IMR-90 (cell line): ENCODE measurements around the gene ONECUT2. TPM values are rescaled to one million over a fixed set of nuclear protein-coding genes. Genes with fewer than 3 reads are reported as not detected.

ENCODE experiments used
- ATAC-seq: fragments of 200-7000 bp; cut with Tn5 transposase; 2 replicates; pipeline ENCODE4 v1.9.1; 2020; ENCODE audit warnings: low read depth, mild to moderate bottlenecking, moderate library complexity
- BruUV-seq: library from RNA; stranded (reverse); fragments of 400-500 nt; replicated peaks from 2 replicates; lab custom pipeline; 2021; lab: Mats Ljungman, UMichigan
- CTCF ChIA-PET: fragments of 300-600 bp; formaldehyde crosslinking; extraction: SDS; loops from one replicate; lab custom pipeline; 2021; ENCODE audit warnings: antibody characterized with exemption; lab: Yijun Ruan, JAX
- POLR2A ChIA-PET: fragments of 300-600 bp; sonication (Branson Sonifier 250); formaldehyde crosslinking; loops from one replicate; lab custom pipeline; 2022; ENCODE audit warnings: antibody characterized with exemption; ENCODE audit not compliant: unreplicated experiment; lab: Charles Lee
- DNase-seq: peaks from one replicate; pipeline ENCODE4 v3.0.0; 2013
- H2AFZ ChIP-seq: replicated peaks from 2 replicates; pipeline ENCODE3; 2013; ENCODE audit warnings: low read length, mild to moderate bottlenecking; ENCODE audit not compliant: poor library complexity
- H2AK5ac ChIP-seq: 2 replicates; pipeline ENCODE4 v1.6.1; 2013; ENCODE audit warnings: low read depth, low read length, inconsistent platforms
- H2AK9ac ChIP-seq: replicated peaks from 2 replicates; pipeline ENCODE3; 2013; ENCODE audit warnings: mild to moderate bottlenecking, low read depth, low read length, moderate library complexity; ENCODE audit not compliant: poor library complexity
- H2BK120ac ChIP-seq: 2 replicates; pipeline ENCODE4 v1.6.1; 2013; ENCODE audit warnings: low read depth, low read length, inconsistent platforms
- H2BK15ac ChIP-seq: 3 replicates; pipeline ENCODE4 v1.6.1; 2013; ENCODE audit warnings: low read depth, low read length, inconsistent platforms
- H2BK20ac ChIP-seq: 2 replicates; pipeline ENCODE4 v1.6.1; 2013; ENCODE audit warnings: low read depth, mild to moderate bottlenecking, inconsistent platforms, low read length, moderate library complexity
- H2BK5ac ChIP-seq: 2 replicates; pipeline ENCODE4 v1.6.1; 2013; ENCODE audit warnings: mild to moderate bottlenecking, low read depth, low read length, inconsistent platforms; ENCODE audit not compliant: poor library complexity, severe bottlenecking
- H3K14ac ChIP-seq: replicated peaks from 2 replicates; pipeline ENCODE4 v1.6.1; 2013; ENCODE audit warnings: low read depth, low read length, inconsistent platforms
- H3K18ac ChIP-seq: 2 replicates; pipeline ENCODE4 v1.6.1; 2013; ENCODE audit warnings: low read depth, low read length, control low read depth
- H3K23ac ChIP-seq: 2 replicates; pipeline ENCODE4 v1.6.1; 2013; ENCODE audit warnings: low read depth, low read length, inconsistent platforms
- H3K27ac ChIP-seq: 2 replicates; pipeline ENCODE4 v1.5.1; 2013; ENCODE audit warnings: mild to moderate bottlenecking, control low read depth, low read length; ENCODE audit not compliant: insufficient read depth
- H3K27me3 ChIP-seq: 2 replicates; pipeline ENCODE4 v1.6.1; 2013; ENCODE audit warnings: low read length; ENCODE audit not compliant: control insufficient read depth, insufficient read depth
- H3K36me3 ChIP-seq: 2 replicates; pipeline ENCODE4 v1.6.1; 2013; ENCODE audit warnings: low read length, mixed read lengths; ENCODE audit not compliant: control insufficient read depth, insufficient read depth
- H3K4ac ChIP-seq: 2 replicates; pipeline ENCODE4 v1.6.1; 2013; ENCODE audit warnings: low read depth, low read length, inconsistent platforms
- H3K4me1 ChIP-seq: 2 replicates; pipeline ENCODE4 v1.6.1; 2013; ENCODE audit warnings: low read length, mixed read lengths; ENCODE audit not compliant: control insufficient read depth, insufficient read depth
- H3K4me2 ChIP-seq: 2 replicates; pipeline ENCODE4 v1.6.1; 2013; ENCODE audit warnings: low read depth, mild to moderate bottlenecking, control low read depth, low read length, moderate library complexity
- H3K4me3 ChIP-seq: 2 replicates; pipeline ENCODE4 v1.5.1; 2013; ENCODE audit warnings: low read depth, mild to moderate bottlenecking, control low read depth, low read length, moderate library complexity; ENCODE audit not compliant: insufficient read depth
- H3K56ac ChIP-seq: 2 replicates; pipeline ENCODE4 v1.6.1; 2013; ENCODE audit warnings: low read length, inconsistent platforms; ENCODE audit not compliant: insufficient read depth; ENCODE audit errors: extremely low read depth
- H3K79me1 ChIP-seq, 2 experiments: 2 replicates each; pipeline ENCODE4 v1.6.1; 2013; ENCODE audit warnings: low read length in 2 of 2, inconsistent platforms in 1 of 2, low read depth in 1 of 2
- H3K9ac ChIP-seq: 2 replicates; pipeline ENCODE4 v1.6.1; 2013; ENCODE audit warnings: low read depth, low read length, control low read depth
- H3K9me1 ChIP-seq: 2 replicates; pipeline ENCODE4 v1.6.1; 2013; ENCODE audit warnings: low read length, inconsistent platforms; ENCODE audit not compliant: insufficient read depth
- H3K9me3 ChIP-seq: 2 replicates; pipeline ENCODE4 v1.6.1; 2013; ENCODE audit warnings: low read length; ENCODE audit not compliant: control insufficient read depth, insufficient read depth
- H4K20me1 ChIP-seq: 2 replicates; pipeline ENCODE4 v1.6.1; 2013; ENCODE audit warnings: low read length, inconsistent platforms; ENCODE audit not compliant: insufficient read depth
- H4K5ac ChIP-seq: 2 replicates; pipeline ENCODE4 v1.6.1; 2013; ENCODE audit warnings: mild to moderate bottlenecking, low read depth, low read length, control low read depth
- H4K8ac ChIP-seq, 2 experiments: 2 replicates each; pipeline ENCODE4 v1.6.1; 2013; ENCODE audit warnings: low read depth in 2 of 2, low read length in 2 of 2, control low read depth in 1 of 2, inconsistent platforms in 1 of 2
- H4K91ac ChIP-seq: 2 replicates; pipeline ENCODE4 v1.6.1; 2013; ENCODE audit warnings: low read depth, low read length, inconsistent platforms; ENCODE audit not compliant: insufficient read depth
- MAFK ChIP-seq: IDR thresholded peaks from 2 replicates; pipeline ENCODE4 v1.6.1; 2012; ENCODE audit warnings: low read depth, low read length, improper control_type of control experiment
- RCOR1 ChIP-seq: IDR thresholded peaks from 2 replicates; pipeline ENCODE4 v1.6.1; 2012; ENCODE audit warnings: mild to moderate bottlenecking, low read length, improper control_type of control experiment; ENCODE audit not compliant: insufficient replicate concordance
- WGBS, 2 experiments: methylation state at CpG; one replicate each; pipeline versions ENCODE4 v1.1.5 to v1.1.7; 2013; ENCODE audit warnings: missing lambda C conversion rate in 2 of 2; ENCODE audit not compliant: insufficient read length in 1 of 2; ENCODE audit errors: extremely low coverage in 2 of 2; 5-methylcytosine and 5-hydroxymethylcytosine counted together
- dilution Hi-C: fragments of 300-500 bp; cut with HindIII; formaldehyde crosslinking; loops from one replicate; pipeline ENCODE4 v1.14.3; 2018; ENCODE audit warnings: low sequenced_read_pairs; ENCODE audit not compliant: unreplicated experiment
- in situ Hi-C: fragments of 300-500 bp; cut with MboI; formaldehyde crosslinking; loops from 3 replicates; pipeline ENCODE4 v1.14.3; 2019; ENCODE audit warnings: low sequenced_read_pairs, inconsistent platforms, mixed read lengths
- intact Hi-C: fragments of 100-400 bp; cut with micrococcal nuclease; formaldehyde crosslinking; loops from 2 replicates; pipeline ENCODE4 v1.10.0; 2022
- polyA plus RNA-seq, 3 experiments: library from polyadenylated mRNA; depleted of rRNA; stranded (reverse); fragments of >200 nt; gene quantifications; 2 replicates each; pipeline ENCODE4 v1.2.3, GENCODE V29; 2012; ENCODE audit warnings: low replicate concordance in 1 of 3
- total RNA-seq: library from RNA; depleted of rRNA; stranded (reverse); fragments of >200 nt; gene quantifications from 2 replicates; pipeline ENCODE4 v1.2.3, GENCODE V29; 2012
- TF ChIP-seq, protein P1 (sequence below): fragments of 150-350 bp; IDR thresholded peaks from 2 replicates; pipeline ENCODE4 v1.6.1; 2016; ENCODE audit warnings: low read depth, mild to moderate bottlenecking, low read length, moderate library complexity, borderline replicate concordance

ONECUT2 gene
- total and polyA plus RNA-seq, 2 of the 4 experiments (the other 2 are of a cell fraction) = under 0.01 to 0.02 TPM

DNA sequence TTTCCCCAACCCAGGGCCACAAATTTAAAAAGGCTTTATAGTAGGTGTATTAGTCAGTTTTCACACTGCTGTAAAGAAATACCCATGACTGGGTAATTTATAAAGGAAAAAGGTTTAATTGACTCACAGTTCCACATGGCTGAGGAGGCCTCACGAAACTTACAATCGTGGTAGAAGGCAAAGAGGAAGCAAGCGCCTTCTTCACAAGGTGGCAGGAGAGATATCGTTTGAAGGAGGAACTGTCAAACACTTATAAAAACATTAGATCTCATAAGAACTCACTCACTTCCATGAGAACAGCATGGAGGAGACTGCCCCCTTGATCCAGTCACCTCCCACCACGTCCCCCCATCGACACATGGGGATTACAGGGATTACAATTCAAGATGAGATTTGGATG, 80.9 kb downstream of the ONECUT2 start:
- intact Hi-C loops (no loop called here), in situ Hi-C loops (no loop called here), dilution Hi-C loops (no loop called here)
- CTCF ChIA-PET = no interaction called here
- Histone ChIP-seq H2AFZ (no peak overlapping the region), H3K4me3 (no peak overlapping the region), H2BK20ac (no peak overlapping the region), H3K4me1 (no peaks in the 10 kb centered on the region), H3K23ac (no peak overlapping the region), H2BK120ac (no peak overlapping the region), H3K79me1 (no peaks in the 10 kb centered on the region), H2BK5ac (no peak overlapping the region), H3K4me2 (no peak overlapping the region), H4K20me1 (no peaks in the 10 kb centered on the region), H3K14ac (no peak overlapping the region), H3K36me3 (no peaks in the 10 kb centered on the region), H2BK15ac (no peak overlapping the region), H4K91ac (no peak overlapping the region), H2AK5ac (no peak overlapping the region), H3K27ac (no peak overlapping the region), H3K9me3 (no peaks in the 10 kb centered on the region), H2AK9ac (no peak overlapping the region), H4K8ac (no peak overlapping the region), H3K27me3 (no peaks in the 10 kb centered on the region), H3K9me1 (no peaks in the 10 kb centered on the region), H3K9ac (no peak overlapping the region), H3K18ac (no peak overlapping the region), H4K5ac (no peak overlapping the region), H3K56ac (no peak overlapping the region), H3K4ac (no peak overlapping the region)
- TF ChIP-seq, protein P1, sequence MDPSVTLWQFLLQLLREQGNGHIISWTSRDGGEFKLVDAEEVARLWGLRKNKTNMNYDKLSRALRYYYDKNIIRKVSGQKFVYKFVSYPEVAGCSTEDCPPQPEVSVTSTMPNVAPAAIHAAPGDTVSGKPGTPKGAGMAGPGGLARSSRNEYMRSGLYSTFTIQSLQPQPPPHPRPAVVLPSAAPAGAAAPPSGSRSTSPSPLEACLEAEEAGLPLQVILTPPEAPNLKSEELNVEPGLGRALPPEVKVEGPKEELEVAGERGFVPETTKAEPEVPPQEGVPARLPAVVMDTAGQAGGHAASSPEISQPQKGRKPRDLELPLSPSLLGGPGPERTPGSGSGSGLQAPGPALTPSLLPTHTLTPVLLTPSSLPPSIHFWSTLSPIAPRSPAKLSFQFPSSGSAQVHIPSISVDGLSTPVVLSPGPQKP = no peak
- TF ChIP-seq RCOR1 = no peak
- no peak for TF ChIP-seq MAFK
- BruUV-seq = no TSS peak
- POLR2A ChIA-PET = no interaction called here
- no peak for ATAC-seq
- no CpG with 5 or more reads among the region's 6 CpGs for WGBS, 2 experiments
- no peak for DNase-seq
